K562 treated with DMSO at 1 percent for 12 hours (cell line): ENCODE data around the gene CBFB. TPM values are rescaled to one million over a fixed set of nuclear protein-coding genes. Genes with fewer than 3 reads are reported as not detected.

Source experiments
- total RNA-seq: library from RNA; unstranded; fragments of 300-600 nt; gene quantifications from 2 replicates; pipeline ENCODE4 v1.2.3, GENCODE V29; 2022; ENCODE audit not compliant: insufficient read depth

The CBFB gene
- 25.6 and 43.6 TPM in 2 replicates for total RNA-seq

DNA sequence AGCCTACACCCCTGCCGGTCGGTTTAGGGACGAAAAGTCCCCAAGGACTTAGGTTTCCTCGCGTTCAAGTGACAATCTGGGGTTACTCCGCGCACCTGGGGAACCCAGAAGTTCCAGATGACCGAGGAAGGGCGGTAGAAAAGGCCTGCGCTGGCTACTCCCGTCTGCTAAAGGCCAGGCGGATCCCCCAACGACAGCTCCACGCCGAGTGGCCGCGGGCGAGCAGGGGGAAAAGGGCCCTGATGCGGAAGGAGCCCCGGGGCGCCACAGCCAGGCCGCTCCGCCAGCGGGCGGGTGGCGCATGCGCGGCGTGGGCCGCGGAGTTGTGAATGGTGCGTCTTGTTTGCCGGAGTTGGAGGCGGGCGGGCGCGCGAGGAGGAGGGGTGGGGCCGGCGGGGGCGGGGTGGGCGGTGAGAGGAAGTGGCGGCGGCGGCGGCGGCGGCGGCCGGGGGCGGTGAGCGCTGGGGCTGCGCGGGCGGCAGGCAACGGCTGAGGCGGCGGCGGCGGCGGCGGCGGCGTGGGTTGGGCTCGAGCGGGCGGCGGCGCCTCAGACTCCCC is at the start of gene CBFB:
Gene CBFB (plus strand): TSS at position 454 of the 558 bp plus-strand sequence. CDS start 259 bp downstream, outside the sequence.

DNA sequence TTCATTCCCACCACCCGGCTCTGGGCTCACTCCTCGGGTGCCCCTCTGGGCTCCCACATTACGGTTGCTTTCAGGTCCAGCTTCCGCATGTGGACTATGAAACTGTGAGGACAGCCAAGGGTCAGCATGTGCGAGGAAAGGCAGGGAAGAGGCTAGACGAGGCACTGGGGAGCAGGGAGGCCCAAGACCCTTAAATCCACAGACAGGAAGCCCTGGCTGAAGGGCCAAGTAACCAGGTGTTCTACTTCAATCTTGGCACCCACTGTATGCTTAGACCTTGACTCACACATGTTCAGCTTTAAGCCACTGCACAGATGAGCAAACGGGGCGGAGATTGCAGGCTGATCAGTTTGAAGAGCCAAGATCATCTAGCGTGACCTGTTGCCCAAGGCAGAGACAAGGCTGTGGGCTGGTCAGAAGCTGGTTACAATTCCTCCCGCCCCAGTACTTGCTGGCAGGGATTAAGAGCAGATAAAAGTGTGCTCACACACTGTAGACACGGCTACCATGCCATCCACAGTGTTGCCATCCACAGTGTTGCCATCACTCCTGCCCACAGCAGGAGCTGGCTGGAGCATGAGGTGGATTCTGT is 40.7 kb upstream of the CBFB start, which contains the start of gene CES4A:
Gene CES4A (plus strand): TSS at position 393 of the 592 bp plus-strand sequence. CDS start 184 bp downstream, at position 577.

DNA sequence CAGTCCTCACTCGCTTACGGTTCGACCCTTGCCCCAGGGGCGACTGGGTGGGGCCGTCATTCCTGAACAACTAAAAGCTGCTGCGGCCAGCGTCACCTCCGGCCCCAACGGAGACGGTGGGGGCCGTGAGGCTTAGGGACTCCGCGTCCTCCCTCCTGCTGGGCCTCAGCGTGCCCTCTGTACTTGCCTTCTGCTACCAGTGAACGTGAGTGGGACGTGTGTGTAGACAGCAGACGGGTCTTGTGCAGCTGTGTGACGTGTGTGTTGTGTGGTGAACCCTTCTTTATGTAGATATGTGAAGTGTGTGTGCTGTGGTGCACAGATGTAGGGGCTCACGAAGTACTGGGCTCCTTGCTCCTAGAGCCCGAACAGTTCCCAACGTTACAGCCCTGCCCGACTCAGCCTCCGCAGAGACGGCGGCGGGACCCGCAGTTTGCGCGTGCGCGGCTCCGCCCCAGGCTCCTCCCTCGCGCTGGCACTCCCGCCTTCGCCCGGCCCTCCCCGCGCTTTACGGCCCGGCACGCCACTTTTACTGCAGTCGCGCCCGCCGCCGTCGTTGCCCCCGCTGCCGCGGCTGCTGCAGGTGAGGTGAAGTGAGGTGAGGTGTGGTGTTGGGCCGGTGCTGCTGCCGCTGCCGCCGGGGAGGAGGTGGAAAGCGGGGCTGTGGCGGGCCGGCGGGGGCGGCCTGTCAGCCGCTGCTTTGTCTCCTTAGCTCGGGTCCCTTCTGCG is 80.6 kb downstream of the CBFB start, which contains the start of gene PHAF1:
Gene PHAF1 (plus strand): TSS at position 535 of the 729 bp plus-strand sequence. CDS start 235 bp downstream, outside the sequence.

Other genes with a start within 250 kb of the CBFB start
- not detected in 2 replicates for gene TERB1, start 227.6 kb upstream of the CBFB start, total RNA-seq
- 42.5 and 85.3 TPM in 2 replicates for gene NAE1, start 198.2 kb upstream of the CBFB start, total RNA-seq
- gene CA7, start 184.7 kb upstream of the CBFB start, total RNA-seq, result not detected in 2 replicates
- 2.0 and 9.1 TPM in 2 replicates for gene PDP2, start 148.6 kb upstream of the CBFB start, total RNA-seq
- gene CDH16, start 110.3 kb upstream of the CBFB start, total RNA-seq, result not detected in 2 replicates
- 3.0 and 4.2 TPM in 2 replicates for gene RRAD, start 103.6 kb upstream of the CBFB start, total RNA-seq
- 232 and 283 TPM in 2 replicates for gene CIAO2B, start 94.7 kb upstream of the CBFB start, total RNA-seq
- 15.4 and 22.8 TPM in 2 replicates for gene CES2, start 93.6 kb upstream of the CBFB start, total RNA-seq
- 1.3 and 1.5 TPM in 2 replicates for gene CES3, start 67.9 kb upstream of the CBFB start, total RNA-seq
- not detected in 2 replicates for gene CES4A, start 40.6 kb upstream of the CBFB start, total RNA-seq
- gene PHAF1, start 80.8 kb downstream of the CBFB start, total RNA-seq, result 7.2 and 15.4 TPM in 2 replicates
- gene B3GNT9, start 121.8 kb downstream of the CBFB start, total RNA-seq, result 4.0 and 7.1 TPM in 2 replicates
- gene TRADD, start 130.8 kb downstream of the CBFB start, total RNA-seq, result 38.8 and 55.1 TPM in 2 replicates
- 14.6 and 17.0 TPM in 2 replicates for gene FBXL8, start 130.8 kb downstream of the CBFB start, total RNA-seq
- 7.8 and 20.7 TPM in 2 replicates for gene HSF4, start 135.6 kb downstream of the CBFB start, total RNA-seq
- 21.1 and 34.0 TPM in 2 replicates for gene NOL3, start 141.4 kb downstream of the CBFB start, total RNA-seq
- gene MATCAP1, start 154.8 kb downstream of the CBFB start, total RNA-seq, result 16.6 and 20.0 TPM in 2 replicates
- not detected in 2 replicates for gene EXOC3L1, start 161.0 kb downstream of the CBFB start, total RNA-seq
- gene E2F4, start 163.0 kb downstream of the CBFB start, total RNA-seq, result 63.4 and 106 TPM in 2 replicates
- 2.4 and 3.3 TPM in 2 replicates for gene ELMO3, start 170.0 kb downstream of the CBFB start, total RNA-seq
- gene TMEM208, start 198.0 kb downstream of the CBFB start, total RNA-seq, result 65.0 and 76.2 TPM in 2 replicates
- gene FHOD1, start 218.3 kb downstream of the CBFB start, total RNA-seq, result 37.1 and 54.3 TPM in 2 replicates
- 1.4 and 2.7 TPM in 2 replicates for gene SLC9A5, start 219.8 kb downstream of the CBFB start, total RNA-seq